Measurements from ENCODE around the gene TSC22D4.

The TSC22D4 gene

DNA sequence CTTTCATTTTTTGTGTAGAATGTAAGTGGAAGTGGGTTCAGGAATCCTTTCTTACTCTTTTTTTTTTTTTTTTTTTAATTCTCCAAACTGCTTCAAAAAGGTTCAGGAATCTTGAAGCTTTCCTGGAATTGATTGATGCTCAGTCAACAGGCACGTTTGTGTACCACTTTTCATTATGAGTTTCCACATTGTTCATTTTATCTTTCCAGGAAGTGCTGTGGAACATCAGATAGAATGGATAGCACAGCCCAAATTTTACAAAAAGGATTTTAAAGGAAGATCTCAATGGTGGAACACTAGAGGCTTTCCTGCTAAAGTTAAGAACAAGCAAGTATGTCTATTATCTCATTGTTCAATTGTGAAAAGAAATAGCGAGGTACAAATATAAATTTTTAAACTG is 40.8 kb downstream of the TSC22D4 start:
- no peaks in the 10 kb centered on the region for H3K9me3 ChIP-seq (ENCODE audit: control insufficient read depth, low read length)
- no peak overlapping the region for H3K4me3 ChIP-seq (ENCODE audit: low read length)
- H3K9ac ChIP-seq (ENCODE audit: low read length) = no peak overlapping the region
- no peak for DNase-seq (ENCODE audit: low read depth)
- no peaks in the 10 kb centered on the region for H3K27me3 ChIP-seq (replicated peaks; ENCODE audit: control insufficient read depth, insufficient read depth, low read length)
- H3K36me3 ChIP-seq (ENCODE audit: control insufficient read depth, insufficient read depth, low read length, severe bottlenecking) = peaks cover 16% of the 10 kb centered on the region
- H3K4me1 ChIP-seq (ENCODE audit: control insufficient read depth, insufficient read depth, low read length) = peaks cover 8% of the 10 kb centered on the region

DNA sequence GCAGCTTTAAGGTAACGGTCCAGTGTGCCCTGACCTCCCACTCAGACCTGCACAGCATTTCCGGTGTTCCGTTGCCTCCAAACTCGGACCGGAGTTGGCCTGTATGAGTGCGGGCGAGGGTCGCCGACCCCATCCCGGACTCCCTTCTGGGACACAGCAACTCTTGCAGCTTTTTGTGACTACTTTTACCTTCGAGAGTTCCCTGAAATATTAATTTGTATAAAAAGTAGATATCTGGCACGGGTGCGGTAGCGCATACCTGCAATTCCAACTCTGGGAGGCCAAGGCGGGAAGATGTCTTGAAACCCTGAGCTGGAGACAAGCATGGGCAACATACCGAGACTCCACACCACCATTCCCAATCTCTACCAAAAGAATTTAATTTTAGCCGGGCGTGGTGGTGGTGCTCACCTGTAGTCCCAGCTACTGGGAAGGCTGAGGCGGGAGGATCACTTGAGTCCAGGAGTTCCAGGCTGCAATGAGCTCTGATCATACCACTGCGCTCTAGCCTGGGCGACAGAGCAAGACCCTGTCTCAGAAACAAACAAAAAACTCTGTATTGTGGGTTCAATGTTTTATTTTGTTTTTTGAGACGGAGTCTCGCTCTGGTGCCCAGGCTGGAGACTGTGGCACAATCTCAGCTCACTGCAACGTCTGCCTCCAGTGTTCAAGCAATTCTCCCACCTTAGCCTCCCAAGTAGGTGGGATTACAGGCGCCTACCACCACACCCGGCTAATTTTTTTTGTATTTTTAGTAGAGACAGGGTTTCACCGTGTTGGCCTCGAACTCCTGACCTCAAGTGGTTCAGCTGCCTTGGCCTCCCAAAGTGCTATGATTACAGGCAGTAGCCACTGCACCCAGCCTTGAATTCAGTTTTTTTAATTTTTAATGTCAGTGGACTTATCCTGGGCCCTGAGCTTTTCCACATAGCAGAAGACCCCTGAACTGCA is 41.6 kb downstream of the TSC22D4 start:
- Histone ChIP-seq H3K9ac (ENCODE audit: low read length) (peak overlapping the region; percentile 95), H3K27me3 (replicated peaks; ENCODE audit: control insufficient read depth, insufficient read depth, low read length) (no peaks in the 10 kb centered on the region), H3K4me3 (ENCODE audit: low read length) (peak overlapping the region; percentile 92), H3K9me3 (ENCODE audit: control insufficient read depth, low read length) (no peaks in the 10 kb centered on the region), H3K4me1 (ENCODE audit: control insufficient read depth, insufficient read depth, low read length) (peaks cover 10% of the 10 kb centered on the region), H3K36me3 (ENCODE audit: control insufficient read depth, insufficient read depth, low read length, severe bottlenecking) (peaks cover 23% of the 10 kb centered on the region)
- no peak for DNase-seq (ENCODE audit: low read depth)

DNA sequence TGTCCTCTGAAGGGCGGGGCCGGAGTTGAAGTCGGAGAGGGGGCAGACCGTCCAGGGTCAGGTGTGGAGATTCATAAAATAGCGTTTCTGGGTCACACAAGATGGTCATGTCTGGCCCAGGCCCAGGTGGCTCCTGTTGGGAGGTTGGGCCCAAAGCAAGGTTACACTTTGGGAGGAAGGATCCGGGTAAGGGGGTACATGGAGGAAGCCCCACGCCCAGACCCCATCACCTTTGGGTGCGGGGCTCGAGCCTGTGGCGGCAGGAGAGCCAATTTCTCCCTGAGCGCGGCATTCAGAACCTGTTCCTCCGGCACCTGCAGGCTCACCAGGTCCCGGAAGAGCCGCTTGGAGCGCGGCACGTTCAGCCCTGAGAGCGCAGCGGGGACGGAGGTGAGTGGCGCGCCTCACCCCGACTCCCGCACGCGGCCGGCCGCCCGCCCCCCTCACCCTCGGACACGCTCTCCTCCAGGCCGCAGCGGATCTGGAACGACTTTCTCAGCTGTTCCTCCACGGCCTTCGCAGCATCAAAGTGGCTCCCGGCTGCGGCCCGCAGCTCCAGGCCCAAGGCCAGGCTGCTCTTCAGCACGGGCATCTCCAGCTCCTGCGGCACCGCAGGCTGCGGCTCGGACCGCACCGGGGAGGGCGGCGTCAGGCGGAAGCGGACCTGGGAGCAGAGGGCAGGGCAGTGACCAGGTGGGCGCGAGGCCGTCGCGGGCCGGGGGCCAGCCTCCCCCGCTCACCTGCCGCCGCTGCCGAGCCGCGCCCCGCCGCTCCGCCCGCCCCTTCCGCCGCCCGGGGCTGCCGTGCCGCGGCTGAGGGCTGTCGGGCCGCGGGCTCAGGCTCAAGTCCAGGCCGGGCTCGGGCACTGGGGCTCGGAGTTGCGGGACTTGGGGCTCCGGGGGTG is 43.4 kb downstream of the TSC22D4 start:
- Histone ChIP-seq H3K4me3 (ENCODE audit: low read length) (peak overlapping the region; percentile 92), H3K9me3 (ENCODE audit: control insufficient read depth, low read length) (no peaks in the 10 kb centered on the region), H3K36me3 (ENCODE audit: control insufficient read depth, insufficient read depth, low read length, severe bottlenecking) (peaks cover 30% of the 10 kb centered on the region), H3K4me1 (ENCODE audit: control insufficient read depth, insufficient read depth, low read length) (peaks cover 27% of the 10 kb centered on the region), H3K27me3 (replicated peaks; ENCODE audit: control insufficient read depth, insufficient read depth, low read length) (no peaks in the 10 kb centered on the region), H3K9ac (ENCODE audit: low read length) (peak overlapping the region; percentile 95)
- DNase-seq (ENCODE audit: low read depth) = peak; percentile 61

DNA sequence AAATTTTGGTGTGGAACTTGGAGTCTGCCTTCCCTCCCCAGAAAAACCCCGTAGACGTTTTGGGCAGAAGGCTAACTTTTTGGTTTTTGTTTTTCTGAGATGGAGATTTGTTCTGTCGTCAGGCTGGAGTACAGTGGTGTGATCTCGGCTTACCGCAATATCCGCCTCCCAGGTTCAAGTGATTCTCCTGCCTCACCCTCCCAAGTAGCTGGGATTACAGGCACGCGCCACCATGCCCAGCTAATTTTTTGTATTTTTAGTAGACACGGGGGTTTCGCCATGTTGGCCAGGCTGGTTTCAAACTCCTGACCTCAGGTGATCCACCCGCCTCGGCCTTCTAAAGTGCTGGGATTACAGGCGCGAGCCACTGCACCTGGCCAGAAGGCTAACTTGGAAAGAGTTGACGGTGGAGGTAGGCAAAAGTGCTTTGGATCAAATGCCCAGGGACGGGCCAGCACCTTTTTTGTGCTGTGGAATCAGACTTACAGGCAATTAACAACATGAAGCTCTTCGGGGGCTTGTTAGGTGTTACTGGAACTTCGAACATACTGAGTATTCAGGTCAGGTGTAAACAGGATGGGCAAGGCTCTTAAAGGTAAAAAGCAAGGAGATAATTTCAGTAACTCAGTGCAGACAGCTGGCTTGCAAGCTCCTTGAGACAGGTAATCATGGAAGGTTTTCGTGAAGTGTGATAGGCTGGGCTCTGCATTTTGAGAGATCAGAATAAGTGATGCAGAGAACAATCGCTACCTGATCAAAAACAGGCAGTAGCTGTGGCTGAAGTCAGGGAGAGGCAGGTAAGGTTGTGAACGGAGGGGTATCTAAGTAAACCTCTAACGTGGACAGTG is 44.5 kb downstream of the TSC22D4 start:
- Histone ChIP-seq H3K36me3 (ENCODE audit: control insufficient read depth, insufficient read depth, low read length, severe bottlenecking) (peaks cover 30% of the 10 kb centered on the region), H3K4me1 (ENCODE audit: control insufficient read depth, insufficient read depth, low read length) (peaks cover 30% of the 10 kb centered on the region), H3K9me3 (ENCODE audit: control insufficient read depth, low read length) (no peaks in the 10 kb centered on the region), H3K4me3 (ENCODE audit: low read length) (peak overlapping the region; percentile 92), H3K27me3 (replicated peaks; ENCODE audit: control insufficient read depth, insufficient read depth, low read length) (no peaks in the 10 kb centered on the region), H3K9ac (ENCODE audit: low read length) (peak overlapping the region; percentile 95)
- no peak for DNase-seq (ENCODE audit: low read depth)

DNA sequence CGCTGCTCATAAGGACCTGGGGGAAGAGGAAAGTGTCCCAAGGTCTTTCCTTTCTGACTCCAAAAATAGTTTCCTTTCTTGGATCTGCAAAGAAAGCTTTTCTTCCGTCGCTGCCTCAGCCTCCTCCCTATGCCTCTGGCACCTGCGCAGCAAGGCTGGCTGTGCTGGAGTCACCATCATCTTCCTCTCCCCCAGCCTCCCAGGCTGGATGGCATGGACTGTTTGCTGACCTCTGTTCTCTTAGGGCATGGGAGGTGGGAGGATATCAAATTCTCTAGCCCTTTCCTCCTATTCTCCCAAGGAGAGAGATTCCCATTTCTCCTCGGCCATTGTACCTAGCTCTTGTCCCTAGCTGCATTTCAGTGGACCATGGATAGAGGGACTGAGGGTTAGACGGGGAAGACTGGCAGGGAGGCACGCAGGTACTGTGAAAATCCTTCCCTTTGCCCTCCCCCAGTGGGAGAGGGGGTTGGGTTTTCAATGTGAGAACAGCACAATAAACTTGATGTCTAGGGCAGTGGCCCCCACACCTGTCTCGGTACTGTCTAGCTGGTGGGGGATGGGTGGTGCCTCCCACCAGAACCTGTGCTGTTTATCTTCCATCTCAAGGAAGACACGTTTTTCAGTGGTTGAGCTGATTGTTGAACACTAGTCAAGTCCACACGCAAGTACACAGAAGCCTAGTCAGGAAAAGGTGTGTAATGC is 45.3 kb downstream of the TSC22D4 start:
- DNase-seq (ENCODE audit: low read depth) = no peak
- no peaks in the 10 kb centered on the region for H3K27me3 ChIP-seq (replicated peaks; ENCODE audit: control insufficient read depth, insufficient read depth, low read length)
- H3K4me3 ChIP-seq (ENCODE audit: low read length) = no peak overlapping the region
- H3K36me3 ChIP-seq (ENCODE audit: control insufficient read depth, insufficient read depth, low read length, severe bottlenecking) = peaks cover 30% of the 10 kb centered on the region
- H3K4me1 ChIP-seq (ENCODE audit: control insufficient read depth, insufficient read depth, low read length) = peaks cover 30% of the 10 kb centered on the region
- peak overlapping the region; percentile 5 for H3K9ac ChIP-seq (ENCODE audit: low read length)
- no peaks in the 10 kb centered on the region for H3K9me3 ChIP-seq (ENCODE audit: control insufficient read depth, low read length)

DNA sequence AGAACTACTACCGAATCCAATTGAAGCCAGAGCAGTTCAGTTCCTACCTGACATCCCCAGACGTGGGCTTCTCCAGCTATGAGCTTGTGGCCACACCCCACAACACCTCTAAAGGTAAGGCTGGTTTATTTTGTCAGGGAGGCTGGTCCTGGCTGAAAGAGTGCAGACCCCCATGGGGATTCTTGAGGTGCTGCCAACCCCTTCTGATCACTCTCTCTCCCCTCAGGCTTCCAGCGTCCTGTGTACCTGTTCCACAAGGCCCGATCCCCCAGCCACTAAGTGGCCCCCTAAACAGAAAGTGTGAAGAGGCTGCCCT is 45.8 kb downstream of the TSC22D4 start:
- Histone ChIP-seq H3K4me3 (ENCODE audit: low read length) (no peak overlapping the region), H3K9me3 (ENCODE audit: control insufficient read depth, low read length) (no peaks in the 10 kb centered on the region), H3K4me1 (ENCODE audit: control insufficient read depth, insufficient read depth, low read length) (peaks cover 30% of the 10 kb centered on the region), H3K9ac (ENCODE audit: low read length) (no peak overlapping the region), H3K36me3 (ENCODE audit: control insufficient read depth, insufficient read depth, low read length, severe bottlenecking) (peaks cover 30% of the 10 kb centered on the region), H3K27me3 (replicated peaks; ENCODE audit: control insufficient read depth, insufficient read depth, low read length) (no peaks in the 10 kb centered on the region)
- DNase-seq (ENCODE audit: low read depth) = no peak

DNA sequence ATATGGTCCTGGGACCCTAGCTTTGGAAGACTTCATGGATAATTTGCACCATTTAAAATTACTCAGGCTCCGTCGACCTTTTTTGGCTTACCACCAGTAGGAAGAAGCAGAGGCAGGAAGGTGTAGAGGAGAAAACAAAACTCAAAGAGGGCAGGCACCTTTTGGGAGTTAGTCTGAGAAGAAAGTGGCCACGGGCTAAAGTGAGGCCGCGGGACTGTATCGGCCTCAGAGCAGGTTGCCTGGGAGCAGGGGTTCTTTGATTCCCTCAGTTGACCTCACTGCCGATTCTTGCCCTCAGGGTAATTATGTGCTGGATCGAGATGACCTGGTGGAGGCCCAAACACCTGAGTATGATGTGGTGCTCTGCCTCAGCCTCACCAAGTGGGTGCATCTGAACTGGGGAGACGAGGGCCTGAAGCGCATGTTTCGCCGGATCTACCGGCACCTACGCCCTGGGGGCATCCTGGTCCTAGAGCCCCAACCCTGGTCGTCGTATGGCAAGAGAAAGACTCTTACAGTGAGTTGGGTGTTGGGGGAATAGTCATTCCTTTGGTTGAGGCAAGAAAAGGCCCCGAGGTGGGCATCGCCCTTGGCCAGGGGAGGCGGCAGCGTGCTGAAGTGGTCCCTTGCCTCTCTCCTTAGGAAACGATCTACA is 46.3 kb downstream of the TSC22D4 start:
- Histone ChIP-seq H3K4me1 (ENCODE audit: control insufficient read depth, insufficient read depth, low read length) (peaks cover 34% of the 10 kb centered on the region), H3K27me3 (replicated peaks; ENCODE audit: control insufficient read depth, insufficient read depth, low read length) (no peaks in the 10 kb centered on the region), H3K9ac (ENCODE audit: low read length) (peak overlapping the region; percentile 40), H3K9me3 (ENCODE audit: control insufficient read depth, low read length) (no peaks in the 10 kb centered on the region), H3K36me3 (ENCODE audit: control insufficient read depth, insufficient read depth, low read length, severe bottlenecking) (peaks cover 30% of the 10 kb centered on the region), H3K4me3 (ENCODE audit: low read length) (no peak overlapping the region)
- DNase-seq (ENCODE audit: low read depth) = no peak

DNA sequence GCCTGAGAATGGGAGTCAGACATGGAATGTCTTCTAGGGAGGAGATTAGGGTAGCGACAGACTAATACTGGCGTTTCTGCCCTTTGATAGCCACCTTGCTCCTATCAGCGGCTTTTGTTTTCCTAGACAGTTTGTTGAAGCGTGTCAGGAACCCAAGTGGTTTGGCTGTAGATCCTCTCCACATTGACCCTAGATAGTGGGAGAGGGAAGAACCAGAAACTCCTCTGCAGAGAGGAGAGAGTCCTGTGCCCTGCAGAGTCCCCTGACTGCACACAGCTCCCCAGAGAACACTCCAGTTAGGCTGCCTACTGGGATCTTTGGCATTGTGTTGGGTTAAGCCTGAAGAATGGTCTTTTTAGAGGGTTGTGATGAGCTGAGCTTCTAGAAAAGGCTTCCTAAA is 47.0 kb downstream of the TSC22D4 start:
- peaks cover 36% of the 10 kb centered on the region for H3K4me1 ChIP-seq (ENCODE audit: control insufficient read depth, insufficient read depth, low read length)
- H3K4me3 ChIP-seq (ENCODE audit: low read length) = peak overlapping the region; percentile 30
- H3K27me3 ChIP-seq (replicated peaks; ENCODE audit: control insufficient read depth, insufficient read depth, low read length) = no peaks in the 10 kb centered on the region
- H3K36me3 ChIP-seq (ENCODE audit: control insufficient read depth, insufficient read depth, low read length, severe bottlenecking) = peaks cover 30% of the 10 kb centered on the region
- H3K9me3 ChIP-seq (ENCODE audit: control insufficient read depth, low read length) = no peaks in the 10 kb centered on the region
- DNase-seq (ENCODE audit: low read depth) = no peak
- peak overlapping the region; percentile 40 for H3K9ac ChIP-seq (ENCODE audit: low read length)

DNA sequence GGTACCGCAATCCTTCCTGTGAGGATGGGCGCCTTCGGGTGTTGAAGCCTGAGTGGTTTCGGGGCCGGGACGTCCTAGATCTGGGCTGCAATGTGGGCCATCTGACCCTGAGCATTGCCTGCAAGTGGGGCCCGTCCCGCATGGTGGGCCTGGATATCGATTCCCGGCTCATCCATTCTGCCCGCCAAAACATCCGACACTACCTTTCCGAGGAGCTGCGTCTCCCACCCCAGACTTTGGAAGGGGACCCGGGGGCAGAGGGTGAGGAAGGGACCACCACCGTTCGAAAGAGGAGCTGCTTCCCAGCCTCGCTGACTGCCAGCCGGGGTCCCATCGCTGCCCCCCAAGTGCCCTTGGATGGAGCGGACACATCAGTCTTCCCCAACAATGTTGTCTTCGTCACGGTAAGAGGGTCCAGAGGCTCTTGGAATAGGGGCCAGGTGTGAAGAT is 47.7 kb downstream of the TSC22D4 start:
- H3K9me3 ChIP-seq (ENCODE audit: control insufficient read depth, low read length) = no peaks in the 10 kb centered on the region
- no peaks in the 10 kb centered on the region for H3K27me3 ChIP-seq (replicated peaks; ENCODE audit: control insufficient read depth, insufficient read depth, low read length)
- H3K9ac ChIP-seq (ENCODE audit: low read length) = peak overlapping the region; percentile 95
- H3K4me3 ChIP-seq (ENCODE audit: low read length) = peak overlapping the region; percentile 98
- DNase-seq (ENCODE audit: low read depth) = no peak
- H3K36me3 ChIP-seq (ENCODE audit: control insufficient read depth, insufficient read depth, low read length, severe bottlenecking) = peaks cover 30% of the 10 kb centered on the region
- H3K4me1 ChIP-seq (ENCODE audit: control insufficient read depth, insufficient read depth, low read length) = peaks cover 36% of the 10 kb centered on the region

Data from adipocyte (in vitro differentiated cells).